HL-60 (cell line): Measurements from ENCODE around the gene POMT2.

Experiments
- POLR2AphosphoS5 ChIP-seq: IDR thresholded peaks from 2 replicates; pipeline ENCODE4 v1.6.1; 2012; ENCODE audit warnings: low read depth
- SPI1 ChIP-seq: IDR thresholded peaks from 2 replicates; pipeline ENCODE4 v1.6.1; 2012; ENCODE audit warnings: low read depth, mild to moderate bottlenecking, borderline replicate concordance
- TF ChIP-seq, protein P1 (sequence below): IDR thresholded peaks from one replicate; pipeline ENCODE4 v1.5.1; 2011; ENCODE audit warnings: low read length, control low read depth, inconsistent platforms; ENCODE audit not compliant: insufficient read depth
- TF ChIP-seq, protein P2 (sequence below): IDR thresholded peaks from 2 replicates; pipeline ENCODE4 v1.6.1; 2012; ENCODE audit warnings: low read depth; ENCODE audit not compliant: insufficient replicate concordance

DNA sequence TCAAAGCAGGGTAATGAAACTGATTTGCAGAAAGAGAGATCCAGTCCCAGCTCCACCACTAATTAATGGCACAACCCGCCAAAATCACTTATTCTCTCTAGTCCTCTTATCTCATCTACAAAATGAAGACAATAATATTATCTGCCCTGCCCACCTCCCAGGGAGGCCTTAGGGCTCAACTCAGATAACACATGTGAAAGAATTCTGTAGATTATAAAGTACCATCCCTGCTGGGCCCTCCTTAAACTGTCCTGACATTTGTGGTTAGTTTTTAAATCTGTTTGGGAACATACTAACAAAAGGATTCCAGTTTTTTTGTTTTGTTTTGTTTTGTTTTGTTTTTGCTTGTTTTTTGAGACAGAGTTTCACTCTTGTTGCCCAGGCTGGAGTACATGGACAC is 7.3 kb downstream of the POMT2 start:
- TF ChIP-seq, protein P1, sequence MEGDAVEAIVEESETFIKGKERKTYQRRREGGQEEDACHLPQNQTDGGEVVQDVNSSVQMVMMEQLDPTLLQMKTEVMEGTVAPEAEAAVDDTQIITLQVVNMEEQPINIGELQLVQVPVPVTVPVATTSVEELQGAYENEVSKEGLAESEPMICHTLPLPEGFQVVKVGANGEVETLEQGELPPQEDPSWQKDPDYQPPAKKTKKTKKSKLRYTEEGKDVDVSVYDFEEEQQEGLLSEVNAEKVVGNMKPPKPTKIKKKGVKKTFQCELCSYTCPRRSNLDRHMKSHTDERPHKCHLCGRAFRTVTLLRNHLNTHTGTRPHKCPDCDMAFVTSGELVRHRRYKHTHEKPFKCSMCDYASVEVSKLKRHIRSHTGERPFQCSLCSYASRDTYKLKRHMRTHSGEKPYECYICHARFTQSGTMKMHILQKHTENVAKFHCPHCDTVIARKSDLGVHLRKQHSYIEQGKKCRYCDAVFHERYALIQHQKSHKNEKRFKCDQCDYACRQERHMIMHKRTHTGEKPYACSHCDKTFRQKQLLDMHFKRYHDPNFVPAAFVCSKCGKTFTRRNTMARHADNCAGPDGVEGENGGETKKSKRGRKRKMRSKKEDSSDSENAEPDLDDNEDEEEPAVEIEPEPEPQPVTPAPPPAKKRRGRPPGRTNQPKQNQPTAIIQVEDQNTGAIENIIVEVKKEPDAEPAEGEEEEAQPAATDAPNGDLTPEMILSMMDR, result no peak
- TF ChIP-seq, protein P2, sequence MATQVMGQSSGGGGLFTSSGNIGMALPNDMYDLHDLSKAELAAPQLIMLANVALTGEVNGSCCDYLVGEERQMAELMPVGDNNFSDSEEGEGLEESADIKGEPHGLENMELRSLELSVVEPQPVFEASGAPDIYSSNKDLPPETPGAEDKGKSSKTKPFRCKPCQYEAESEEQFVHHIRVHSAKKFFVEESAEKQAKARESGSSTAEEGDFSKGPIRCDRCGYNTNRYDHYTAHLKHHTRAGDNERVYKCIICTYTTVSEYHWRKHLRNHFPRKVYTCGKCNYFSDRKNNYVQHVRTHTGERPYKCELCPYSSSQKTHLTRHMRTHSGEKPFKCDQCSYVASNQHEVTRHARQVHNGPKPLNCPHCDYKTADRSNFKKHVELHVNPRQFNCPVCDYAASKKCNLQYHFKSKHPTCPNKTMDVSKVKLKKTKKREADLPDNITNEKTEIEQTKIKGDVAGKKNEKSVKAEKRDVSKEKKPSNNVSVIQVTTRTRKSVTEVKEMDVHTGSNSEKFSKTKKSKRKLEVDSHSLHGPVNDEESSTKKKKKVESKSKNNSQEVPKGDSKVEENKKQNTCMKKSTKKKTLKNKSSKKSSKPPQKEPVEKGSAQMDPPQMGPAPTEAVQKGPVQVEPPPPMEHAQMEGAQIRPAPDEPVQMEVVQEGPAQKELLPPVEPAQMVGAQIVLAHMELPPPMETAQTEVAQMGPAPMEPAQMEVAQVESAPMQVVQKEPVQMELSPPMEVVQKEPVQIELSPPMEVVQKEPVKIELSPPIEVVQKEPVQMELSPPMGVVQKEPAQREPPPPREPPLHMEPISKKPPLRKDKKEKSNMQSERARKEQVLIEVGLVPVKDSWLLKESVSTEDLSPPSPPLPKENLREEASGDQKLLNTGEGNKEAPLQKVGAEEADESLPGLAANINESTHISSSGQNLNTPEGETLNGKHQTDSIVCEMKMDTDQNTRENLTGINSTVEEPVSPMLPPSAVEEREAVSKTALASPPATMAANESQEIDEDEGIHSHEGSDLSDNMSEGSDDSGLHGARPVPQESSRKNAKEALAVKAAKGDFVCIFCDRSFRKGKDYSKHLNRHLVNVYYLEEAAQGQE, result no peak
- no peak for TF ChIP-seq POLR2AphosphoS5
- TF ChIP-seq SPI1, result no peak
